SJCRH30 (cell line): Measurements from ENCODE around the gene SPI1. TPM values are rescaled to one million over a fixed set of nuclear protein-coding genes. Genes with fewer than 3 reads are reported as not detected.

Experiments
- DNase-seq, 2 experiments: peaks; one replicate each; pipeline ENCODE4 v3.0.0-alpha.2; 2015 to 2020
- H3K27ac ChIP-seq: fragments of 250-450 bp; sonication (Bioruptor Pico); 2 replicates; pipeline ENCODE4 v1.5.1; 2020; ENCODE audit warnings: mild to moderate bottlenecking, moderate library complexity
- H3K27me3 ChIP-seq: fragments of 250-450 bp; sonication (Bioruptor Pico); 2 replicates; pipeline ENCODE4 v1.5.1; 2020; ENCODE audit warnings: mild to moderate bottlenecking, moderate library complexity
- H3K36me3 ChIP-seq: fragments of 250-450 bp; sonication (Bioruptor Pico); 2 replicates; pipeline ENCODE4 v1.5.1; 2020; ENCODE audit warnings: mild to moderate bottlenecking, moderate library complexity
- H3K4me1 ChIP-seq: fragments of 250-450 bp; sonication (Bioruptor Pico); 2 replicates; pipeline ENCODE4 v1.5.1; 2020; ENCODE audit warnings: mild to moderate bottlenecking, moderate library complexity
- H3K4me3 ChIP-seq: fragments of 250-450 bp; sonication (Bioruptor Pico); 2 replicates; pipeline ENCODE4 v1.5.1; 2020; ENCODE audit warnings: mild to moderate bottlenecking, moderate library complexity
- H3K9me3 ChIP-seq: fragments of 250-450 bp; sonication (Bioruptor Pico); replicated peaks from 2 replicates; pipeline ENCODE4 v1.5.1; 2020; ENCODE audit warnings: mild to moderate bottlenecking, moderate library complexity
- total RNA-seq: library from RNA; depleted of rRNA; stranded (reverse); fragments of >200 nt; shearing (Covaris generic); gene quantifications from 2 replicates; pipeline ENCODE4 v1.2.3, GENCODE V29; 2014

Gene SPI1
- total RNA-seq, 1 experiment from 2014 or later = not detected

DNA sequence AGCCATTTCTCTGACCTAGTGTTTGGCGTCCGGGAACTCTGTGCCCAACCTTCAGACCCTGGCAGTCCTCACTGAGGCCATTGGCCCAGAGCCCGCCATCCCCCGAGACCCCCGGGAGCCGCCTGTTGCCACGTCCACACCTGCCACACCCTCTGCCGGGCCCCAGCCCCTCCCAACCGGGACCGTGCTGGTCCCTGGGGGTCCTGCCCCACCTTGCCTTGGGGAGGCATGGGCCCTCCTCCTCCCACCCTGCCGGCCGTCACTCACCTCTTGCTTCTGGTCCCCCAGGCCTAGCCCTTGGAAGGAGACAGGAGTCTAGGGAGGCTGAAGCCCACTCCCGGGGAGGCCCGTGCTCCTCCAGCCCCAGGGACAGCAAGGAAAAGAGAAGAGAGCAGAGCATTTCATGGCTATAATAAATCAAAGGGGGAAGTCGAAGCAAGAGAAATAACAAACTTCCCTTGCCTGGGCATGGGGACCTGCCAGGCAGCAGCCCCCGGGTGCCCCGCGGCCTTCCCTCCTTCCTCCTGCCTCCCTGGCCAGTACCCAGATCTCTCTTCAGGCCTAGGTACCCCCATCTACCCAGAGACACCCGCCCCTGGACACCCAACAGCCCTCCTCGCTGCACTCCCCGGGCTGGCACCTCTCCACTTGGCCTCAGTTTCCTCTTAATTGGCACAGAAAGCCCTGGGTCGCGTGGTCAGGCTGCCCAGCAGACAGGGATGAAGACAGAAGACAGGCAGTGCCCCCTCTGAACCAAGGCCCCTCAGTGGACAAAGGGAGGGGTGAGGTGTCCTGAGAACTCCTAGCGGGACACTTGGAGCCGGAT, 17.1 kb upstream of the SPI1 start:
- no peaks in the 10 kb centered on the region for H3K36me3 ChIP-seq
- H3K27ac ChIP-seq = no peak overlapping the region
- no peak overlapping the region for H3K4me3 ChIP-seq
- DNase-seq = no peak
- no peaks in the 10 kb centered on the region for H3K27me3 ChIP-seq
- H3K9me3 ChIP-seq = no peaks in the 10 kb centered on the region
- peaks cover 12% of the 10 kb centered on the region; the same call in 1 of the 2 replicates for H3K4me1 ChIP-seq

DNA sequence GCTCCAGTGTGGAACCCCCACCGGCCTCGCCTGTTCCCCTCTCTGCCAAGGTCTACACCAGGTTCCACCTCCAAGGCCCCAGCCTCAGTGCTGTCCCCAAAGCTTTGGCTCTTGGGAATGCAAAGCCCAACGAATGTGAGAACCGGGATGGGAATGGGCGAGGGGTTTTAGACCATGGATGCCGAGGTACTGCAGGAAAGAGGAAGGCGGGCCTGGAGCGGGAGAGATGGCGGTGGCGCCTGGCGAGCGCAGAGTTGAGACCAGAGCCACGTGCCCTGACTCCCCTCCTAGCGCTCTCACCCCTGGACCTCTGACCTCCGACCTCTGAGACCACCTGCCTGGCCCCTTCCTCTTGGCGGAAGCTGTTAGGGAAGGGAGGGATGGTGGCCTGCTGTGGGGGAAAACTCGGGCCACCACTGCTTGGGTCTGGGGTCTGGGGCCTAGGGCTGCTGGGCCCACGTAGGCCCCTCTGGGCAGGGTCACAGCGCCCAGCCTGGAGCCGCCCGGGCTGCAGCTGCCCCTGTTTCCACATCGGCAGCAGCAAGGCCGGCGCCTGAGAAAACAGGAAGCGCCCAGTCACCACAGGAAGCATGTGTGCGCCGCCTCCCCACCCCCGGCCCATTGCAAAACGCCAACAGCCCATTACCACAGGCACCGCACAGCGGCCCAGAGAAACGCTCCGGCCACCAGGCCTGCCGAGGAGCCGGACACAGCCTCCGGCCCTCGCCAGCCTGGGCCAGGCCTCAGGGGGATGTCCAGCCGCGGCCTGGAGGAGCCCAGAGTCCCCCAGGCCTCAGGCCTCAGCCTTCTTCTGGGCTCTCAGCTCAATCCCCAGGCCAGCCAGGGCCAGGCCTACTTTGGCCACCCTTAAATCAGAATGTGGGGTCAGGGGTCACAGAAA, 16.2 kb upstream of the SPI1 start:
- Histone ChIP-seq H3K9me3 (no peaks in the 10 kb centered on the region), H3K27ac (no peak overlapping the region), H3K4me3 (no peak overlapping the region), H3K27me3 (no peaks in the 10 kb centered on the region), H3K4me1 (peaks cover 8% of the 10 kb centered on the region; the same call in 1 of the 2 replicates), H3K36me3 (no peaks in the 10 kb centered on the region)
- DNase-seq = no peak

DNA sequence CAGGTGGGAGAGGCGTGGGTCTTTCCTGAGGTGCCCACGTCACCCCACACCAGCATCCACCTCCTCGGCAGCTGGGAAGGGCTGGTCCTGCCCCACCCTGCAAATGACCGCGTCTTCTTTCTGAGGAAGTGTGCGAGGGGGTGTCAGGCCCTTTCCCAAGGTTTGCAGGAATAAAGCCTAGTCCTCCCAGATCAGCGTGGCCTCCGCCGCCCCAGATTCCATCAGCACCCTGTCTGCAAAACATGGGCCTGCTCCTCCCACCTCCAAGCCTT, 15.6 kb upstream of the SPI1 start:
- no peak for DNase-seq
- Histone ChIP-seq H3K27ac (no peak overlapping the region), H3K9me3 (no peaks in the 10 kb centered on the region), H3K36me3 (no peaks in the 10 kb centered on the region), H3K4me3 (no peak overlapping the region), H3K4me1 (peaks cover 7% of the 10 kb centered on the region; the same call in 1 of the 2 replicates), H3K27me3 (no peaks in the 10 kb centered on the region)

DNA sequence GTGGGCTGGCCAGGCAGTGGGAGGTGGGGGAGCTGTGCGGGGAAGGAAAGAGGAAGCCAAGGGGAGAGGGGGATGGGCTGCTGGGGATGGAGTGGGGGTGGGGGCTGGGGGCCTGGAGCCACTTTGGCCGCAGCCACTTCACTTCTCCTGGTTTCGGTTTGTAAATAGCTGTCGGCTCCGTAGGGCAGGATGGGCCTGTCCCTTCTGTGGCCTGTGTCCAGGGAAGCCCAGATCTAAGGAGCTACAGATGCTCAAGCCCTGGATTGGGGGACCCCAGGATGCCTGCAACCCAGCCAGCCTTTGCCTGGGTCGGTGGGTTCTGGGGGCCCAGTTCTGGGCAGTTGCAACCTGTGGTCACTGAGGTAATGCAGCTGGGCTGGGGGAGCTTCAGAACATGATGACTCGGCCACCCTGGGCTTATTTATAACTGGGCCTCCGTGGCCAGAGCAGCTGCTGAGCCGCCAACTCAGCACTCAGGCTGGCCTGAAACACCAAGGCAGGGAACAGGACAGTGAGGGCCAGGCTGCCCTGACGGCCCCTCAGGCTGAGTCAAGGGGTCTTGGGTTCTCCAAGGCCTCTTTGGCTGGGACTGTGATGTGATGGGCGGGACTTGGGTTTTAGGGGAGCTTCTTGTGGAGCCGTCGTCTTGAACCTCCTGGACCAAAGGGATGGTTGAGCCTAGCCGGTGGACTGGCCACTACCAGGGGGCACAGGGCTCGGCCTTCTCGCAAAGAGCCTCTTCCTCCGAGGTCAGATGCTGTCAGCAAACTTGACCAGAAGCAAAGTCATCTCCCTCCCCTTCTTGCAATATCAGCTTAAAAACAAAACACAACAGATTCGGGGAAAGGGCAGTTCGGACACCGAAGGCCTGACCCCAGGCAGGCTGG, 15.1 kb upstream of the SPI1 start:
- H3K27me3 ChIP-seq = no peaks in the 10 kb centered on the region
- H3K9me3 ChIP-seq = no peaks in the 10 kb centered on the region
- H3K4me3 ChIP-seq = no peak overlapping the region
- peaks cover 7% of the 10 kb centered on the region; the same call in 1 of the 2 replicates for H3K4me1 ChIP-seq
- no peak overlapping the region for H3K27ac ChIP-seq
- peak in 1 of 2 experiments; percentile 34 for DNase-seq
- H3K36me3 ChIP-seq = no peaks in the 10 kb centered on the region

DNA sequence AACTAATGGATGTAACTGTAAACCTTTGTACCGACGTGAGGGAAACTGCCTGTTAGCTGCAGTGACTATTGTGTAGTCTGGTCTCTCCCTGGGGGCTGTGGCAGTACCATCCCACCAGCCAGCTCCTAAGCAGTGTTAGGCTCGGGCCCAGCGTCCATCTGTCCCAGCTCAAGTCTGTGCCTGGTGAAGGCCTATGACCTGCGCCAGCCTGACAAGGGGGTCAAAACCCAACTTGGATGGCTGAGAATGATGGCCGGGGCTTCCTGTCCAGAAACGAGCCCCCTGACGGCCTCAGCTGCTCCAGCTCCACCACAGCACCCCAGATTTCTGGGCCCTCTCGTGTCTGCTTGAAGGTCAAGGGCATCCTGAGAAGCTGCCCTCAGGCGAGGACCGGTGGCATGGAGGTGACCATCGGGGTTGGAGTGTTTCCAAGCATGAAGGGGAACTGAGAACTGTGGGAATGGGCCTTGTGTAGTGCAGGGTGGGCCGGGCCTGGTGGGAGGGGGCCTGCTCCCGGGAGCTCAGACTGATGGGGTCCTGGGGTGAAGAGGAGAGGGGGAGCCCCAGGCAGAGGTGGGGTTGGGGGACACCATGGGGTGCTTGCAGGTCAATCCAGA, 14.3 kb upstream of the SPI1 start:
- H3K4me3 ChIP-seq = no peak overlapping the region
- DNase-seq = no peak
- H3K9me3 ChIP-seq = no peaks in the 10 kb centered on the region
- H3K27me3 ChIP-seq = no peaks in the 10 kb centered on the region
- no peaks in the 10 kb centered on the region for H3K36me3 ChIP-seq
- H3K4me1 ChIP-seq = peaks cover 7% of the 10 kb centered on the region; the same call in 1 of the 2 replicates
- H3K27ac ChIP-seq = no peak overlapping the region

DNA sequence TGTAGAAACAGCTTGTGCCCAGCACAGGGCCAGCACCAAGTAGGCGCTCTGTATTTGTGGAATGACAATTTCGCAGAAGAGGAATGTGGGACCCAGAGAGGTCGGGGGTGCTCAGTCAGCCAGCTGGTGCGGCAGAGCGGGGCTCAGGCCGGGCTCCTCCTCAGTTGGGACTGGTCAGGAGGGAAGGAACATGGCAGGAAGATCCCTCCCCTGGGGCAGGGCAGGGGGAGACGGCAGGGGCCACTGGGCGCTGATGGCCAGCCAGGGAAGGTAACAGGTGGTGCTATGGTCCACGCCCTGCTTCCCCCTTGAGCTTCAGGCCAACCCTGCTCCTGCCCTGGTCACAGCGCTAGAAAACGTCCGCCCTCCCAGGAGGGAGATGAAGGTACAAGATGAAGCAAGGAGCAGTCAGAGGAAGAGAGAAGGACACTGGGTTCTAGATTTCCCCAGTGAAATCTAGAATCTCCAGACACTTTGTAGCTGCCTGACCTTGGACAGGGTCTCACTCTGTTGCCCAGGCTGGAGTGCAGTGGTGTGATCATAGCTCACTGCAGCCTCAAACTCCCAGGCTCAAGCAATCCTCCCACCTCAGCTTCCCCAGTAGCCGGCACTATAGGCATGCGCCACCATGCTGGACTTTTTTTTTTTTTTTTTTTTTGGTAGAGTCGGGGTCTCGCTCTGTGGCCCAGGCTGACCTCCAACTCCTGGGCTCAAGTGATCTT, 13.5 kb upstream of the SPI1 start:
- H3K27me3 ChIP-seq = no peaks in the 10 kb centered on the region
- H3K4me1 ChIP-seq = peaks cover 7% of the 10 kb centered on the region; the same call in 1 of the 2 replicates
- no peaks in the 10 kb centered on the region for H3K9me3 ChIP-seq
- DNase-seq = no peak
- no peak overlapping the region for H3K27ac ChIP-seq
- H3K4me3 ChIP-seq = no peak overlapping the region
- no peaks in the 10 kb centered on the region for H3K36me3 ChIP-seq

DNA sequence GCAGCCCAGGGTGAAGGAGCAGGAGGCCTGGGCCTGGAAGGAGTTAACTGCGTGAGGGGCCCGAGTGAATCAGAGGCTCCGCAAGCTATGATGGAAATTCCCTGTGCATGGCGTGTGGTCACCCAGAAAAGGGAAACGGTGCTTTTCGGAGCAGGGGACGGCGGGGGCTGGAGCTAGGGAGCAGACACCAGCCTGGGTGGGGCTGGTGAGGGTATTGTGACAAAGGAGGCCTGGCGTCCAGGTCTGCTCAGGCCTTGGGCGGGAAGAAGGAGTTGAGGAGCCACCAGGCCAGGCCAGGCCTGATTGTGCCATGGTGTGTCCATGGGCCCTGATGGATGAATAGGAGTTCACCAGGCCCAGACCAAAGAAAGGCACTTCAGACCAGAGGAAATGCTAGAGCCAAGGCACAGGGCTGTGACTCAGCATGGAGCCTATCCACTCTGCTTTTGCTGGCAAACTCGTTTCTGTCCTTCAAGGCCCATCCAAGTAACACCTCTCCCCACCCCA, 12.8 kb upstream of the SPI1 start:
- no peaks in the 10 kb centered on the region for H3K27me3 ChIP-seq
- H3K9me3 ChIP-seq = no peaks in the 10 kb centered on the region
- H3K4me1 ChIP-seq = peaks cover 7% of the 10 kb centered on the region; the same call in 1 of the 2 replicates
- H3K4me3 ChIP-seq = no peak overlapping the region
- H3K27ac ChIP-seq = no peak overlapping the region
- no peaks in the 10 kb centered on the region for H3K36me3 ChIP-seq
- no peak for DNase-seq

DNA sequence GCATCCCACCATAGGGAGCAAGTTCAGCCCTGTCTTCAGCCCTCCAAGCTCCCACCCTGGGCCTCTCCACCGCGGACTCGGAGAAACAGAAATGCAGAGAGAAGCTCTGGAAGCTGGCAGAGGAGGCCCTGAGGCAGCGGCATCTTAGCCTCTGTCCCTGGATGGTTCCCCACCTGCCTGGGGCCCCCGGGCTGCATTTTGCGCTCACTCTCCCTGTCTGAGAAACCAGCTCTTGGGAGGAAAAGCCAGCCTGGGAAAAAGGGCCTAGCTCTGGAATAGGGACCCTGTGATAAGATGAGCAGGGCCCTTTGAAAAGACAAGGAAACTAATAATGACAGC, 12.0 kb upstream of the SPI1 start:
- no peaks in the 10 kb centered on the region for H3K9me3 ChIP-seq
- peaks cover 7% of the 10 kb centered on the region; the same call in 1 of the 2 replicates for H3K4me1 ChIP-seq
- H3K4me3 ChIP-seq = no peak overlapping the region
- no peaks in the 10 kb centered on the region for H3K27me3 ChIP-seq
- no peak for DNase-seq
- H3K27ac ChIP-seq = no peak overlapping the region
- H3K36me3 ChIP-seq = no peaks in the 10 kb centered on the region

DNA sequence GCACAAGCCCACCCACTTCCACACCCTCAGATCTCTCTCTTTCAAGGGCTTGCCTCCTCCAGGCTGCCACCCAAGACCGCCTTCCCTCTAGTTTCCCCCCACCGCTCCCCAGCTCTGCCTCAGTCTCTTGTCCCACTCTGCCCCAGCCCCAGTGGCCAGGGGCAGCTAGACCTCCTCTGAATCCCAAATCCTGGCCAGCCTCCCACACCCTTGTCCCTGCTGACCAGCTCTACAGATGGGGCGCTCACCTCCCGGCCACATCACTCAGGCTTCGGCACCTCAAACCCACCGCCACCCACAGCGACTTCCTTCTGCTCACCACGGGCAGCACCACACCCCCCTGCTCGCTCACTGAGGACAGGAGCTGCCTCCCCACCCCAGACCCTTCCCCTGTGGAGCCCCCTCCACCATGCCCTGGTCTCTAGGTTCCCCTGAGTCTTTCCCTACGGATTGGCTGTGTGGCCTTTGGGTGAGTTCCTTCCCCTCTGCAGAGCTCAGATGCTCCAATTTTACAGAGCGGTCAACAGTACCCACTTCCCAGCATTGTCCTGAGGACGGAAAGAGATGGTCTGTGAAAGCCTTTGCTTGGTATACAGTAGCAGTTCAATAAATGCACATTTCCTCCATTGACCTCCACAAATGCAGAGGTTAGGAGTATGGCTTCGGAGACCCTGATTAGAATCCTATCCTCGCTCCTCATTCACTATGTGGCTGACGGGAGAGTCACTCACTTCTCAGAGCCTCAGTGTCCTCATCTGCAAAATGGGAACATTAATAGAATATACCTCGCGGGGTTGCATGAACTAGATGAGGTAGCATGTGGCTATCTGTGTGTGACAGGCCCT, 11.5 kb upstream of the SPI1 start:
- DNase-seq = no peak
- Histone ChIP-seq H3K27ac (no peak overlapping the region), H3K4me1 (peaks cover 7% of the 10 kb centered on the region; the same call in 1 of the 2 replicates), H3K27me3 (no peaks in the 10 kb centered on the region), H3K4me3 (no peak overlapping the region), H3K36me3 (no peaks in the 10 kb centered on the region), H3K9me3 (no peaks in the 10 kb centered on the region)

DNA sequence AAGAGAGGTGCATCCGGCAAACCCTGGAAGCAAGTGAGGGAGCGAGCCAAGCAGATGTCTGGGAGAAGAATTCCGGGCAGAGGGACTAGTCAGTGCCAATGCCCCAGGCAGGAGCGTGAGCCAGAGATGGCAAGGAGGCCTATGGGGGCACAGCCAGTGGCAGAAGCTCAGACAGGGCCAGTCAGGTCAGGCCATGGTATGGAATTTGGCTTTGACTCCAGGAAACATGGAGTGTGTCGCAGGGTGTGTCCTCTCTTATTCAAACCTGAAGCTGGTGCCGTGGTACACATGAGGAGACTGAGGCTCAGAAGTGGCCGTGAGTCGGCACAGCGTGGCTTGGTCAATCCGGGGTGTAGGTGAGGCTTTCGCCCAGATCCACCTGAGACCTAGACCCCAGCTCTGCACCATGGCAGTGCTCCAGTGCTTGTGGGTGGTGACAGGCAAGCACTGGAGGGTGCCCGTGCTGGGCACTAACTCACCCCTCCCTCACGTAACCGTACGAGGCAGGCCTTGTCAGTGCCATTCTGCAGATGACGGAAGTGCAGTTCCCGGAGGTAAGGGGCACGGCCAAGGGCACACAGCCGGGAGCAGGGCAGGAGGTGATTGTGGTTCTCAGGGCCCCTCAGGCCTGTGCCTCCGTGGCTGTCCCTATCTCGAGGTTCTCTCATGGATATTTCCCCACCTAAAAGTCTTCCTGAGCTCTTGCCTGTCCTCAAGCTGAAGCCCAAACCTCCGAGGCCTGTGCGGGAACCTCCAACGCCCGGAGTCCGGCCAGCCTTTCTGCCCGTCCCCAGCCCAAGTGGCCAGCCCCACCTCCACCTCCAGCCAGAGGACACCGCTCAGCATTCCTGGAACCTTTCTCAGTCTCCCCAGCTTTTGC, 10.6 kb upstream of the SPI1 start:
- peaks cover 4% of the 10 kb centered on the region; the same call in 1 of the 2 replicates for H3K4me1 ChIP-seq
- no peak overlapping the region for H3K27ac ChIP-seq
- no peaks in the 10 kb centered on the region for H3K36me3 ChIP-seq
- no peaks in the 10 kb centered on the region for H3K27me3 ChIP-seq
- no peak for DNase-seq
- no peak overlapping the region for H3K4me3 ChIP-seq
- H3K9me3 ChIP-seq = no peaks in the 10 kb centered on the region

DNA sequence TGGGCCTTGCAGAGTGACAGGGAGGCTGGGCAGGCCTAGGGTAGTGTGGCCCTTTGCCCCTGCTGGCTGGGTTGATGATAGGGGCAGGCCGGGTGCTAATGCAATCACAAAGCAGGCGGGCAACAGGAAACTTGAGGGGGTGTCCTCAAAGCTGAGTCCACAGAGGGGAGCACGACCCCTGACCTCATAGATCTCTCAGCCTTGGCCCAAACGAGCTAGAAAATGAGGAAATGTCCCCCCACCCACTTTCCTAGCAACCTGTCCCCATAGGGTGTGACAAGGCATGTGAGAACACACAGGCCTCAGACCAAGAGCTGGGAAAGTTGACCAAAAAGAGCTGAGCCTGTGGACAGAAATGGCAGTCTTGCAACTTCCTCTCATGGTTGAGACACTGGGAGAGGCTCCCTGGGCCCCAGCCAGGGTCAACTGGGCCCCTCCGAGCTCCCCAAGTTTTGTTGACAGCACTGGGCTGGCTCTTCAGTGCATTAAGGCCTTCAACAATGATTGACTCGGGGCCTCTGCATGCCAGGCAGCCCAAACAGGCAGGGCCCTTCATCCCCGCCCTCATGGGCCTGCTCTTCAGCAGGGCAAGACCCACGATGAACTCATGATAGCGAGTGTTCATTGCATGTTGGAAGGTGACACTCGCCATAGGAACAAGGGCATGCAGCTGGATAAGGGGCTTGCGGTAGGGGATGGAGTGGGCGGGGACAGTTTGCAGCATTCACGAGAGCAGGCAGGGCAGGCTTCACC, 9.8 kb upstream of the SPI1 start:
- no peak for DNase-seq
- H3K4me3 ChIP-seq = no peak overlapping the region
- no peaks in the 10 kb centered on the region for H3K27me3 ChIP-seq
- no peak overlapping the region for H3K27ac ChIP-seq
- H3K4me1 ChIP-seq = no peaks in the 10 kb centered on the region
- H3K36me3 ChIP-seq = no peaks in the 10 kb centered on the region
- H3K9me3 ChIP-seq = no peaks in the 10 kb centered on the region

DNA sequence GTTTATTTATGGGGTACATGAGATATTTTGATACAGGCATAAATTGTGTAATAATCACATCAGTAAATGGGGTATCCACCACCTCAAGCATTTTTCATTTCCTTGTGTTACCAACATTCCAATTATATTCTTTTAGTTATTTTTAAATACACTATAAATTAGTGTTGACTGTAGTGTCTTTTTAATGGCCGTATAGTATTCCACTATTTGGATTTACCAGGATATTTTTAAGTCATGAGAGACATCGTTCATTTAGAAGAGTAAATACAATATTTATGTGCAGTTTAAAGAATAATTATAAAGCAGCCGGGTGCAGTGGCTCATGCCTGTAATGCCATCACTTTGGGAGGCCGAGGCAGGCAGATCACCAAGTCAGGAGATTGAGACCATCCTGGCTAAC, 6.2 kb upstream of the SPI1 start:
- Histone ChIP-seq H3K9me3 (no peaks in the 10 kb centered on the region), H3K27me3 (no peaks in the 10 kb centered on the region), H3K36me3 (no peaks in the 10 kb centered on the region), H3K4me1 (no peaks in the 10 kb centered on the region), H3K27ac (no peak overlapping the region), H3K4me3 (no peak overlapping the region)
- no peak for DNase-seq
